DOHH2 (cell line): ENCODE results near the gene ZBTB3.

Experiments used
- H3F3A ChIP-seq: fragments of 200-600 bp; sonication (generic), shearing (Covaris generic); 2 replicates; pipeline ENCODE4 v1.6.0; 2016; ENCODE audit warnings: antibody characterized with exemption, mild to moderate bottlenecking; ENCODE audit not compliant: control insufficient read depth, insufficient read depth
- H3K27ac ChIP-seq: fragments of 200-600 bp; sonication (generic); 2 replicates; pipeline ENCODE4 v1.5.1; 2014; ENCODE audit warnings: low read depth, mild to moderate bottlenecking, low read length, moderate library complexity
- H3K27me3 ChIP-seq: fragments of 200-600 bp; sonication (generic); 2 replicates; pipeline ENCODE4 v1.6.1; 2014; ENCODE audit warnings: mild to moderate bottlenecking, low read length, mixed read lengths; ENCODE audit not compliant: control insufficient read depth
- H3K36me3 ChIP-seq: fragments of 200-600 bp; sonication (generic); 2 replicates; pipeline ENCODE4 v1.6.1; 2014; ENCODE audit warnings: mild to moderate bottlenecking, low read length, moderate library complexity, mixed read lengths; ENCODE audit not compliant: control insufficient read depth
- H3K4me1 ChIP-seq: fragments of 200-600 bp; sonication (generic); 2 replicates; pipeline ENCODE4 v1.6.1; 2014; ENCODE audit warnings: mild to moderate bottlenecking, low read length, mixed read lengths; ENCODE audit not compliant: control insufficient read depth
- H3K4me2 ChIP-seq: fragments of 200-600 bp; sonication (generic); 2 replicates; pipeline ENCODE4 v1.6.0; 2014; ENCODE audit warnings: mild to moderate bottlenecking, low read length, moderate library complexity
- H3K4me3 ChIP-seq: fragments of 200-600 bp; sonication (generic); 2 replicates; pipeline ENCODE4 v1.5.1; 2014; ENCODE audit warnings: mild to moderate bottlenecking, low read length, mixed read lengths
- H3K79me2 ChIP-seq: fragments of 200-600 bp; sonication (generic); 2 replicates; pipeline ENCODE4 v1.6.1; 2014; ENCODE audit warnings: mild to moderate bottlenecking, low read length, mixed read lengths; ENCODE audit not compliant: control insufficient read depth
- H3K9me2 ChIP-seq: fragments of 200-600 bp; sonication (generic); replicated peaks from 2 replicates; pipeline ENCODE4 v1.6.1; 2014; ENCODE audit warnings: mild to moderate bottlenecking, low read length, mixed read lengths; ENCODE audit not compliant: control insufficient read depth
- H3K9me3 ChIP-seq: fragments of 200-600 bp; sonication (generic); 2 replicates; pipeline ENCODE4 v1.6.1; 2014; ENCODE audit warnings: antibody characterized with exemption, low read length, mixed read lengths; ENCODE audit not compliant: control insufficient read depth, insufficient read depth
- H4K20me1 ChIP-seq: fragments of 200-600 bp; sonication (generic); 2 replicates; pipeline ENCODE4 v1.6.0; 2014; ENCODE audit warnings: low read depth, mild to moderate bottlenecking, antibody characterized with exemption, low read length, moderate library complexity; ENCODE audit not compliant: control insufficient read depth, insufficient read depth
- CTCF ChIP-seq: fragments of 200-600 bp; sonication (generic); IDR thresholded peaks from one replicate; pipeline ENCODE4 v1.5.1; 2014; ENCODE audit warnings: antibody characterized with exemption, mild to moderate bottlenecking, low read depth, low read length; ENCODE audit not compliant: poor library complexity, severe bottlenecking
- EZH2phosphoT487 ChIP-seq: fragments of 200-600 bp; sonication (generic); IDR thresholded peaks from 2 replicates; pipeline ENCODE4 v1.6.1; 2017; ENCODE audit warnings: borderline replicate concordance, mild to moderate bottlenecking, antibody characterized with exemption, low read length, moderate library complexity, mixed read lengths

The ZBTB3 gene

GRCh38 chr11:62712276-62712812 is 41.6 kb downstream of the ZBTB3 start:
- no peak for TF ChIP-seq CTCF
- no peak for TF ChIP-seq EZH2phosphoT487
- no peak overlapping the region for H3K4me2 ChIP-seq
- peaks cover 29% of the 10 kb centered on the region for H3K4me1 ChIP-seq
- no peak overlapping the region for H3K4me3 ChIP-seq
- H3K9me2 ChIP-seq = no peaks in the 10 kb centered on the region
- peaks cover 26% of the 10 kb centered on the region for H3K79me2 ChIP-seq
- H3K9me3 ChIP-seq = no peaks in the 10 kb centered on the region
- no peaks in the 10 kb centered on the region for H3K27me3 ChIP-seq
- peaks cover 78% of the 10 kb centered on the region for H3K36me3 ChIP-seq
- peak overlapping the region; percentile 5; the same call in 1 of the 2 replicates for H3K27ac ChIP-seq
- H4K20me1 ChIP-seq = no peaks in the 10 kb centered on the region
- peaks cover 61% of the 10 kb centered on the region for H3F3A ChIP-seq

GRCh38 chr11:62710001-62710345 is 44.0 kb downstream of the ZBTB3 start:
- Histone ChIP-seq H3K4me1 (peaks cover 49% of the 10 kb centered on the region), H3K9me2 (no peaks in the 10 kb centered on the region), H3K4me3 (peak overlapping the region; percentile 72), H3K27me3 (no peaks in the 10 kb centered on the region), H3K27ac (peak overlapping the region; percentile 84), H3K36me3 (peaks cover 70% of the 10 kb centered on the region), H3K9me3 (no peaks in the 10 kb centered on the region), H3K79me2 (peaks cover 21% of the 10 kb centered on the region), H4K20me1 (no peaks in the 10 kb centered on the region), H3K4me2 (peak overlapping the region; percentile 99), H3F3A (peaks cover 52% of the 10 kb centered on the region)
- TF ChIP-seq CTCF = no peak
- no peak for TF ChIP-seq EZH2phosphoT487

GRCh38 chr11:62709247-62710000 is 44.5 kb downstream of the ZBTB3 start:
- Histone ChIP-seq H3K79me2 (peaks cover 18% of the 10 kb centered on the region), H3K27ac (peak overlapping the region; percentile 84), H3K9me3 (no peaks in the 10 kb centered on the region), H3K4me1 (peaks cover 49% of the 10 kb centered on the region), H3F3A (peaks cover 50% of the 10 kb centered on the region), H3K36me3 (peaks cover 70% of the 10 kb centered on the region), H3K27me3 (no peaks in the 10 kb centered on the region), H3K9me2 (no peaks in the 10 kb centered on the region), H3K4me3 (peak overlapping the region; percentile 72), H4K20me1 (no peaks in the 10 kb centered on the region), H3K4me2 (peak overlapping the region; percentile 99)
- TF ChIP-seq EZH2phosphoT487 = no peak
- no peak for TF ChIP-seq CTCF
